BJ (cell line): ENCODE measurements around the gene HSPA1B. TPM values are rescaled to one million over a fixed set of nuclear protein-coding genes. Genes with fewer than 3 reads are reported as not detected.

ENCODE experiments used
- CTCF ChIA-PET: fragments of 350-600 bp; formaldehyde crosslinking; extraction: SDS; loops from one replicate; lab custom pipeline; 2021; ENCODE audit warnings: antibody characterized with exemption, inconsistent platforms; lab: Yijun Ruan, JAX
- POLR2A ChIA-PET: fragments of 300-600 bp; sonication (Branson Sonifier 250); formaldehyde crosslinking; extraction: SDS; loops from one replicate; lab custom pipeline; 2021; ENCODE audit warnings: antibody characterized with exemption; lab: Charles Lee
- DNase-seq: peaks from one replicate; pipeline ENCODE4 v3.0.0-alpha.2; 2011; ENCODE audit warnings: low read depth
- H3K27me3 ChIP-seq: 2 replicates; pipeline ENCODE4 v1.6.0; 2011; ENCODE audit warnings: low read length; ENCODE audit not compliant: control insufficient read depth, insufficient read depth
- H3K36me3 ChIP-seq: 2 replicates; pipeline ENCODE4 v1.5.1; 2011; ENCODE audit warnings: low read length; ENCODE audit not compliant: control insufficient read depth, insufficient read depth
- H3K4me3 ChIP-seq: 2 replicates; pipeline ENCODE4 v1.5.1; 2011; ENCODE audit warnings: low read depth, mild to moderate bottlenecking, control low read depth, low read length
- CTCF ChIP-seq: IDR thresholded peaks from 2 replicates; pipeline ENCODE4 v1.5.1; 2011; ENCODE audit warnings: low read depth, mild to moderate bottlenecking, control low read depth, inconsistent platforms, low read length, moderate library complexity; ENCODE audit not compliant: insufficient read depth
- polyA plus RNA-seq: library from polyadenylated mRNA; depleted of rRNA; stranded (reverse); fragments of >200 nt; gene quantifications from 2 replicates; pipeline ENCODE4 v1.2.3, GENCODE V29; 2011

The HSPA1B gene
- polyA plus RNA-seq, 1 experiment: 42.8 TPM

GRCh38 chr6:31794294-31794865 lies 33.2 kb upstream of the HSPA1B start:
- Histone ChIP-seq H3K27me3 (no peaks in the 10 kb centered on the region), H3K4me3 (peak overlapping the region; percentile 95), H3K36me3 (peaks cover 4% of the 10 kb centered on the region; the same call in 1 of the 2 replicates)
- no peak for TF ChIP-seq CTCF
- DNase-seq: no peak
- CTCF ChIA-PET: interaction anchor here (0.8 to 1.8 kb wide), 7 partner anchors 8 to 65 kb away, joined by 3 to 8 read pairs (median 5); partner anchors contain the start of genes DDAH2, HSPA1A and HSPA1L
- POLR2A ChIA-PET: no interaction called here

- no peak for TF ChIP-seq CTCF
- DNase-seq: no peak
- no peaks in the 10 kb centered on the region for H3K27me3 ChIP-seq
- H3K36me3 ChIP-seq: peaks cover 4% of the 10 kb centered on the region; the same call in 1 of the 2 replicates
- ChIA-PET CTCF (interaction anchor here (0.8 to 1.8 kb wide), 10 partner anchors 9 to 65 kb away, joined by 3 to 12 read pairs (median 5); partner anchors contain the start of genes DDAH2, HSPA1A, HSPA1L and LSM2), POLR2A (interaction anchor here (0.7 kb wide), 2 partner anchors 12 to 40 kb away, joined by 3 to 29 read pairs; partner anchors contain the start of gene LSM2)
- peak overlapping the region; percentile 95 for H3K4me3 ChIP-seq
Measured at GRCh38 chr6:31794866-31795615, 32.5 kb upstream of the HSPA1B start.

GRCh38 chr6:31795616-31796298 lies 31.8 kb upstream of the HSPA1B start, which contains the start of gene VARS1:
Gene VARS1, minus strand, starts transcription at chr6:31795752. Its CDS starts 535 bp downstream, at chr6:31795217.
- Histone ChIP-seq H3K36me3 (peaks cover 4% of the 10 kb centered on the region; the same call in 1 of the 2 replicates), H3K27me3 (no peaks in the 10 kb centered on the region), H3K4me3 (peak within 1 kb of the TSS; percentile 95)
- ChIA-PET CTCF (interaction anchor here (1.0 to 1.8 kb wide), 9 partner anchors 10 to 66 kb away, joined by 3 to 12 read pairs (median 5); partner anchors contain the start of genes DDAH2, HSPA1A, HSPA1L and LSM2), POLR2A (interaction anchor here (0.7 kb wide), 2 partner anchors 11 to 40 kb away, joined by 3 to 29 read pairs; partner anchors contain the start of gene LSM2)
- peak; percentile 75 for TF ChIP-seq CTCF
- DNase-seq: no peak

GRCh38 chr6:31796993-31797385 lies 30.5 kb upstream of the HSPA1B start:
- no peak for TF ChIP-seq CTCF
- CTCF ChIA-PET: interaction anchor here (1.3 to 1.5 kb wide), 2 partner anchors 13 to 27 kb away, joined by 5 to 10 read pairs; no protein-coding TSS in a partner anchor
- Histone ChIP-seq H3K27me3 (no peaks in the 10 kb centered on the region), H3K36me3 (peaks cover 2% of the 10 kb centered on the region; the same call in 1 of the 2 replicates), H3K4me3 (no peak overlapping the region)
- POLR2A ChIA-PET: interaction anchor here (0.7 kb wide), 1 partner anchor 10 kb away, joined by 3 read pairs; the partner anchor contains the start of gene LSM2
- no peak for DNase-seq
